SK-N-SH (cell line): ENCODE measurements around the gene ME3. TPM values are rescaled to one million over a fixed set of nuclear protein-coding genes. Genes with fewer than 3 reads are reported as not detected.

ENCODE experiments used
- CTCF ChIA-PET: fragments of 300-600, 350-600 bp; formaldehyde crosslinking; extraction: SDS; loops from one replicate; lab custom pipeline; 2021; lab: Yijun Ruan, JAX
- POLR2A ChIA-PET: fragments of 350-600 bp; sonication (Branson Sonifier 250); formaldehyde crosslinking; extraction: SDS; loops from one replicate; lab custom pipeline; 2020; ENCODE audit warnings: antibody characterized with exemption, inconsistent platforms; lab: Yijun Ruan, JAX
- DNase-seq: peaks from one replicate; pipeline ENCODE4 v3.0.0; 2012
- H2AFZ ChIP-seq: fragments of 200-600 bp; sonication (generic); 2 replicates; pipeline ENCODE4 v1.8.1; 2016; ENCODE audit warnings: antibody characterized with exemption, mild to moderate bottlenecking, low read depth
- H3F3A ChIP-seq: fragments of 200-600 bp; sonication (generic); replicated peaks from 2 replicates; pipeline ENCODE3; 2016; ENCODE audit warnings: antibody characterized with exemption, mild to moderate bottlenecking; ENCODE audit not compliant: insufficient read depth
- H3K27ac ChIP-seq, 2 experiments: fragments of 200-500 bp in 1 of 2; fragments of 200-600 bp in 1 of 2; sonication (Bioruptor generic) in 1 of 2; sonication (generic), shearing (Covaris generic) in 1 of 2; 2 replicates each; pipeline versions ENCODE4 v1.5.1 to v1.6.1; 2014 to 2016; ENCODE audit warnings: low read depth in 2 of 2, inconsistent platforms in 1 of 2, low read length in 1 of 2, mild to moderate bottlenecking in 1 of 2, mixed read lengths in 1 of 2
- H3K27me3 ChIP-seq: fragments of 200-600 bp; sonication (generic), shearing (Covaris generic); 2 replicates; pipeline ENCODE4 v1.6.1; 2016; ENCODE audit warnings: mixed run types; ENCODE audit not compliant: insufficient read depth
- H3K36me3 ChIP-seq, 2 experiments: fragments of 200-500 bp in 1 of 2; fragments of 200-600 bp in 1 of 2; sonication (Bioruptor generic) in 1 of 2; sonication (generic) in 1 of 2; replicated peaks in 1 of 2; 2 replicates each; pipeline versions ENCODE3 to v1.5.1; 2014 to 2016; ENCODE audit warnings: low read length in 1 of 2, mild to moderate bottlenecking in 1 of 2; ENCODE audit not compliant: insufficient read depth in 2 of 2, control insufficient read depth in 1 of 2
- H3K4me1 ChIP-seq, 2 experiments: fragments of 200-500 bp in 1 of 2; fragments of 200-600 bp in 1 of 2; sonication (Bioruptor generic) in 1 of 2; sonication (generic), shearing (Covaris generic) in 1 of 2; 2 replicates each; pipeline versions ENCODE4 v1.5.1 to v1.6.1; 2014 to 2016; ENCODE audit warnings: low read depth in 1 of 2, low read length in 1 of 2, mixed run types in 1 of 2; ENCODE audit not compliant: insufficient read depth in 2 of 2, control insufficient read depth in 1 of 2
- H3K4me2 ChIP-seq: fragments of 200-600 bp; sonication (generic), shearing (Covaris generic); 2 replicates; pipeline ENCODE4 v1.6.1; 2017; ENCODE audit warnings: mixed run types
- H3K4me3 ChIP-seq, 2 experiments: fragments of 200-500 bp in 1 of 2; fragments of 200-600 bp in 1 of 2; sonication (Bioruptor generic) in 1 of 2; sonication (generic), shearing (Covaris generic) in 1 of 2; 2 replicates each; pipeline versions ENCODE4 v1.5.1 to v1.8.1; 2014 to 2016; ENCODE audit warnings: low read depth in 2 of 2, inconsistent platforms in 1 of 2, low read length in 1 of 2, mild to moderate bottlenecking in 1 of 2, mixed read lengths in 1 of 2, moderate library complexity in 1 of 2
- H3K79me2 ChIP-seq: fragments of 200-600 bp; sonication (generic); 2 replicates; pipeline ENCODE4 v1.8.1; 2017; ENCODE audit warnings: mild to moderate bottlenecking; ENCODE audit not compliant: insufficient read depth
- H3K9ac ChIP-seq: fragments of 200-600 bp; sonication (generic); 2 replicates; pipeline ENCODE4 v1.6.1; 2017; ENCODE audit warnings: mixed run types
- H3K9me2 ChIP-seq: fragments of 200-600 bp; sonication (generic); 2 replicates; pipeline ENCODE4 v1.6.1; 2017; ENCODE audit warnings: mixed run types
- H3K9me3 ChIP-seq: fragments of 200-600 bp; sonication (generic); 2 replicates; pipeline ENCODE4 v1.6.1; 2017; ENCODE audit warnings: mixed run types, mild to moderate bottlenecking, moderate library complexity
- H4K20me1 ChIP-seq: fragments of 200-600 bp; sonication (generic); 2 replicates; pipeline ENCODE4 v1.6.1; 2017; ENCODE audit warnings: mild to moderate bottlenecking, mixed run types; ENCODE audit not compliant: insufficient read depth
- CHD2 ChIP-seq: fragments of 150-350 bp; IDR thresholded peaks from 2 replicates; pipeline ENCODE4 v1.6.1; 2018; ENCODE audit warnings: low read length; ENCODE audit not compliant: partially characterized antibody
- CTCF ChIP-seq: fragments of 200-600 bp; sonication (generic); IDR thresholded peaks from 2 replicates; pipeline ENCODE4 v1.6.1; 2017; ENCODE audit warnings: antibody characterized with exemption, mild to moderate bottlenecking, moderate library complexity
- GATA2 ChIP-seq: sonication (generic); formaldehyde crosslinking; IDR thresholded peaks from 2 replicates; pipeline ENCODE4 v1.5.0; 2020; ENCODE audit warnings: mild to moderate bottlenecking, missing genetic modification reagents
- IRF3 ChIP-seq: fragments of 150-350 bp; IDR thresholded peaks from 2 replicates; pipeline ENCODE4 v1.6.1; 2016; ENCODE audit warnings: mild to moderate bottlenecking, low read depth, low read length
- NRF1 ChIP-seq: IDR thresholded peaks from 2 replicates; pipeline ENCODE4 v1.6.1; 2012; ENCODE audit warnings: low read depth, mild to moderate bottlenecking, low read length
- PBX3 ChIP-seq: IDR thresholded peaks from 2 replicates; pipeline ENCODE4; 2012
- POLR2AphosphoS5 ChIP-seq: IDR thresholded peaks from 2 replicates; pipeline ENCODE4 v1.6.1; 2012; ENCODE audit warnings: low read depth, low read length
- REST ChIP-seq: IDR thresholded peaks from 2 replicates; pipeline ENCODE4 v1.6.1; 2012; ENCODE audit warnings: mild to moderate bottlenecking, low read depth, low read length, moderate library complexity
- RXRA ChIP-seq: IDR thresholded peaks from 2 replicates; pipeline ENCODE4 v1.4.0; 2012; ENCODE audit warnings: low read depth, mild to moderate bottlenecking, borderline replicate concordance
- SIN3A ChIP-seq: IDR thresholded peaks from 2 replicates; pipeline ENCODE4 v1.6.1; 2012; ENCODE audit warnings: low read depth, mild to moderate bottlenecking, low read length, moderate library complexity, borderline replicate concordance
- SMC3 ChIP-seq: IDR thresholded peaks from 2 replicates; pipeline ENCODE4 v1.6.1; 2012; ENCODE audit warnings: low read depth, low read length, improper control_type of control experiment
- WGBS: methylation state at CpG from one replicate; pipeline ENCODE4 v1.1.6; 2017; ENCODE audit warnings: low lambda C conversion rate; 5-methylcytosine and 5-hydroxymethylcytosine counted together
- polyA plus RNA-seq, 3 experiments: library from polyadenylated mRNA; depleted of rRNA; stranded (reverse); fragments of >200 nt; gene quantifications; 2 replicates each; pipeline ENCODE4 v1.2.3, GENCODE V29; 2012

The ME3 gene
- polyA plus RNA-seq, 1 of the 3 experiments (the other 2 are of a cell fraction) = 22.0 TPM

- 33% methylated on average over 1 of the region's 1 CpG for WGBS
- Histone ChIP-seq H3K9ac (no peak overlapping the region), H2AFZ (no peak overlapping the region), H3K4me2 (no peak overlapping the region), H3K4me3 (no peak overlapping the region), H3K9me3 (no peaks in the 10 kb centered on the region), H3K79me2 (no peaks in the 10 kb centered on the region), H3K27ac (no peak overlapping the region), H4K20me1 (no peaks in the 10 kb centered on the region), H3K27me3 (no peaks in the 10 kb centered on the region), H3K36me3 (peaks cover 0 to 2% of the 10 kb centered on the region in 2 experiments), H3K9me2 (no peaks in the 10 kb centered on the region), H3F3A (peaks cover 11% of the 10 kb centered on the region), H3K4me1 (peaks cover 0 to 16% of the 10 kb centered on the region in 2 experiments; a peak in 2 of 4 replicates)
- DNase-seq = no peak
- TF ChIP-seq NRF1 (no peak), PBX3 (no peak), CHD2 (no peak), GATA2 (CRISPR knock-in tag) (no peak), POLR2AphosphoS5 (no peak)
- POLR2A ChIA-PET = no interaction called here
- CTCF ChIA-PET = interaction anchor here (1.7 kb wide), 1 partner anchor 13 kb away, joined by 5 read pairs; no protein-coding TSS in a partner anchor
Observed at GRCh38 chr11:86443415-86443814, 229.0 kb downstream of the ME3 start.

- no peaks in the 10 kb centered on the region for H3K79me2 ChIP-seq
- no peak overlapping the region for H3K4me2 ChIP-seq
- no peak overlapping the region for H2AFZ ChIP-seq
- no peaks in the 10 kb centered on the region for H3K9me3 ChIP-seq
- CTCF ChIA-PET = interaction anchor here (1.7 to 1.8 kb wide), 2 partner anchors 12 to 14 kb away, joined by 5 read pairs; no protein-coding TSS in a partner anchor
- H4K20me1 ChIP-seq = no peaks in the 10 kb centered on the region
- peaks cover 0 to 2% of the 10 kb centered on the region in 2 experiments for H3K36me3 ChIP-seq
- 92% methylated on average over 3 of the region's 5 CpGs for WGBS
- no peaks in the 10 kb centered on the region for H3K9me2 ChIP-seq
- H3K4me3 ChIP-seq = no peak overlapping the region
- no peaks in the 10 kb centered on the region for H3K27me3 ChIP-seq
- H3F3A ChIP-seq = peaks cover 12% of the 10 kb centered on the region
- H3K4me1 ChIP-seq = peaks cover 0 to 17% of the 10 kb centered on the region in 2 experiments; a peak in 2 of 4 replicates
- TF ChIP-seq SMC3 (no peak), IRF3 (no peak), RXRA (no peak), REST (no peak), SIN3A (no peak), CTCF (no peak)
- no peak overlapping the region for H3K9ac ChIP-seq
- POLR2A ChIA-PET = no interaction called here
- DNase-seq = no peak
- no peak overlapping the region for H3K27ac ChIP-seq
Observed at GRCh38 chr11:86442827-86443226, 229.6 kb downstream of the ME3 start.
